NB4 (cell line): Measurements from ENCODE around the gene IFI6.

Experiments used
- DNase-seq: peaks from one replicate; pipeline ENCODE4 v3.0.0; 2010; ENCODE audit warnings: low read depth
- H3K4me3 ChIP-seq: one replicate; pipeline ENCODE4 v1.5.1; 2011; ENCODE audit warnings: mild to moderate bottlenecking, low read depth, low read length, moderate library complexity
- MYC ChIP-seq: IDR thresholded peaks from 2 replicates; pipeline ENCODE4 v1.6.1; 2011; ENCODE audit warnings: low read depth, low read length
- POLR2A ChIP-seq: IDR thresholded peaks from 2 replicates; pipeline ENCODE4 v1.6.1; 2011; ENCODE audit warnings: mild to moderate bottlenecking; ENCODE audit not compliant: insufficient read length; ENCODE audit errors: extremely low read depth
- TF ChIP-seq, protein P1 (sequence below): IDR thresholded peaks from 2 replicates; pipeline ENCODE4 v1.6.1; 2011; ENCODE audit warnings: low read depth, low read length
- TF ChIP-seq, protein P2 (sequence below): IDR thresholded peaks from one replicate; pipeline ENCODE4 v1.5.1; 2012; ENCODE audit warnings: low read depth, low read length

IFI6 gene

DNA sequence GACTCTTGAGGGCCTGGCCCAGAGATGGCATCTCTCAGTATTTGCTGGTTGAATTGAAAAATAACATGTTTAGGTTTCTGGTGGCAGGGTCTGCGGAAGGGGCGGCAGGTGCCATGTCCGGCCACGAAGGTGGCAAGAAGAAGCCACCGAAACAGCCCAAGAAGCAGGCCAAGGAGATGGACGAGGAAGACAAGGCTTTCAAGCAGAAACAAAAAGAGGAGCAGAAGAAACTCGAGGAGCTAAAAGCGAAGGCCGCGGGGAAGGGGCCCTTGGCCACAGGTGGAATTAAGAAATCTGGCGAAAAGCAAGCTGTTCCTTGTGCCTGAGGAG lies 22.7 kb downstream of the IFI6 start:
- no peak overlapping the region for H3K4me3 ChIP-seq
- TF ChIP-seq MYC (no peak), POLR2A (no peak)
- TF ChIP-seq, protein P1, sequence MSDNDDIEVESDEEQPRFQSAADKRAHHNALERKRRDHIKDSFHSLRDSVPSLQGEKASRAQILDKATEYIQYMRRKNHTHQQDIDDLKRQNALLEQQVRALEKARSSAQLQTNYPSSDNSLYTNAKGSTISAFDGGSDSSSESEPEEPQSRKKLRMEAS = no peak
- TF ChIP-seq, protein P2, sequence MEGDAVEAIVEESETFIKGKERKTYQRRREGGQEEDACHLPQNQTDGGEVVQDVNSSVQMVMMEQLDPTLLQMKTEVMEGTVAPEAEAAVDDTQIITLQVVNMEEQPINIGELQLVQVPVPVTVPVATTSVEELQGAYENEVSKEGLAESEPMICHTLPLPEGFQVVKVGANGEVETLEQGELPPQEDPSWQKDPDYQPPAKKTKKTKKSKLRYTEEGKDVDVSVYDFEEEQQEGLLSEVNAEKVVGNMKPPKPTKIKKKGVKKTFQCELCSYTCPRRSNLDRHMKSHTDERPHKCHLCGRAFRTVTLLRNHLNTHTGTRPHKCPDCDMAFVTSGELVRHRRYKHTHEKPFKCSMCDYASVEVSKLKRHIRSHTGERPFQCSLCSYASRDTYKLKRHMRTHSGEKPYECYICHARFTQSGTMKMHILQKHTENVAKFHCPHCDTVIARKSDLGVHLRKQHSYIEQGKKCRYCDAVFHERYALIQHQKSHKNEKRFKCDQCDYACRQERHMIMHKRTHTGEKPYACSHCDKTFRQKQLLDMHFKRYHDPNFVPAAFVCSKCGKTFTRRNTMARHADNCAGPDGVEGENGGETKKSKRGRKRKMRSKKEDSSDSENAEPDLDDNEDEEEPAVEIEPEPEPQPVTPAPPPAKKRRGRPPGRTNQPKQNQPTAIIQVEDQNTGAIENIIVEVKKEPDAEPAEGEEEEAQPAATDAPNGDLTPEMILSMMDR = no peak
- DNase-seq = no peak

DNA sequence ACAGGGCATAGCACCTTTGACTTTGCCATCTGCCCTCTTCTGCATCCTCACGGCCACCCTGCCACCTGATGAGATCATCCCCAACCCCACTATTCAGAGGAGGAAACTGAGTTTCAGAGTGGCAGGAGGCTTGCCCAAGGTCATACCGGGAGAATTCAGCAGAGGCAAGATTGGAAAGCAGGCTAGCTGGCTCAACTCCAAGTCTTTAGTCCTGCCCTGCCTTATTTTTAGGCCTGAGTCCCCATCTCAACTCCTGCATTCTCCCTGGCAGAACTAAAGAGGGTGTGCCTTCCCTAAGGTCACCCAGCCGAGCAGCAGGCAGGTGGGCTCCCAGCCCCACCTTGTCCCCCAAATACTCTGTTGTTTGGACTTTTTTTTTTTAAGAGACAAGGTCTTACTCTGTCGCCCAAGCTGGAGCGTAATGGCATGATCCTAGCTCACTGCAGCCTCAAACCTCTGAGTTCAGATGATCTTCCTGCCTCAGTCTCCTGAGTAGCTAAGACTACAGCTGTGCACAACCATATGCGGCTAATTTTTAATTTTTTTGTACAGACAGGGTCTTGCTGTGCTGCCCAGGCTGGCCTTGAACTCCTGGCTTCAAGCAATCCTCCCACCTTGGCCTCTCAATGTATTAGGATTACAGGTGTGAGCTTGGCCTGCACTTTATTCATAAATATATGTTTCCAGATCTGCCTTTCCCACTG lies 23.2 kb downstream of the IFI6 start:
- TF ChIP-seq, protein P1 = no peak
- TF ChIP-seq, protein P2 = no peak
- TF ChIP-seq POLR2A (no peak), MYC (no peak)

DNA sequence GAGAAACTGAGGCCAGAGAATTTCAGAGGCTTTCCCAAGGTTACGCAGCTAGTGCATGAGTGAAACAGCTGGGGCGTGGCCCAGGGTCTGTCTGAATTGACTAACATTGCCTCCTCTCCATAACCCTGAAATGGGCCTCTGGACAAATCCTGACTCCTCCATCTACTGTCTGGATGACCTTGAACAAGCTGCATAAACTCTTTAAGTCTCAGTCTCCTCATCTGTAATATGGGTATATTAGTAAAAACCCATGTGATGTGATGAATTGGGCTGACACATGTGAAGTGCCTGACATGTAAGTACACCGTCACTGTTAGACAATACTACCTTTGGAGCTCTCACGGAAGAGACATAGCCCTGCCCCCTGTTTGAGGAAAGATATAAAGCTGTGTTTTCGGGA lies 24.7 kb downstream of the IFI6 start:
- H3K4me3 ChIP-seq = no peak overlapping the region
- DNase-seq = no peak
- TF ChIP-seq, protein P1 = no peak
- TF ChIP-seq, protein P2 = no peak
- TF ChIP-seq MYC (no peak), POLR2A (no peak)

More for the DNA sequence above, 23.2 kb downstream of the IFI6 start:
- no peak for DNase-seq
- H3K4me3 ChIP-seq = no peak overlapping the region

DNA sequence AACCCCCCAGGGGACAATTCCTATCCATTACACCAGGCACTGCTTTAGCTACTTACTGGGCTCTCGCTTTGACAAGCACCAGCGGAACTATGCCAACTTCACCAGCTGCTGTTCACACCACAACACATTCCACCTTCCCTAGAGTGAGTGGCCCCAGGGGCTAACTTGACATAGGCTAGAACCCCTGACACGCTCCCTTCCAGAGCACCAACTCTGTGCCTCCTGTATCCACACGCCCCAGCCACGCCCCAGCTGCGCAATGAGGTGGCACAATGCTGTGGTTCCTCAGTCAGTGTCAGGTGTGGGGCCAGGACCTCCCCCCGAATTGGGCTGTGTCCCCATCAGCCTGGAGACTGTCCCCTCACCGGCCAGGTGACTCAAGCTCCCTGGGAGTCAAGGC lies 25.3 kb downstream of the IFI6 start:
- H3K4me3 ChIP-seq = no peak overlapping the region
- TF ChIP-seq, protein P2 = no peak
- TF ChIP-seq, protein P1 = no peak
- TF ChIP-seq POLR2A (no peak), MYC (no peak)
- DNase-seq = no peak

DNA sequence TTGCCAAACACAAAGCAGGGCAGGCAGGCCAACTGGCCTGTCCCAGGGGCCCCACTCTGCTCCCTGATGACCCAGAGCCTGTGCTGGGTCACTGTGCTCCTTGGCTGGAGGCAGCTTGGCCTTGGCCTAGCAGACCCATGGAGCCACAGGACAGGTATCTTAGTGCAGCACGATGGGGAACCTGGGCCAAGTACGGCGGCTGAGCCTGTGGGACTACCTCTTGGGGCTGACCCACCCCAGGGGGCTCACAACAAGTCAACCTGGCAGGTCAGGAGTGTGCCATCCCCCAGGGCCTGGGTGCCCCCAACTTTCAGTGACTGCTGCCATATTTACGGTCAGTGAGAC lies 26.9 kb downstream of the IFI6 start:
- TF ChIP-seq, protein P2 = no peak
- TF ChIP-seq, protein P1 = no peak
- TF ChIP-seq MYC (no peak), POLR2A (no peak)
- DNase-seq = no peak
- H3K4me3 ChIP-seq = no peak overlapping the region
